GM12875 (cell line): ENCODE measurements around the gene STX1B.

ENCODE experiments used
- H3K4me3 ChIP-seq: one replicate; pipeline ENCODE4 v1.5.1; 2011; ENCODE audit warnings: low read depth, low read length, control low read depth
- TF ChIP-seq, protein P1 (sequence below): IDR thresholded peaks from 2 replicates; pipeline ENCODE4 v1.5.1; 2011; ENCODE audit warnings: low read depth, mild to moderate bottlenecking, control low read depth, inconsistent platforms, low read length, moderate library complexity, borderline replicate concordance; ENCODE audit not compliant: insufficient read depth

Gene STX1B

DNA sequence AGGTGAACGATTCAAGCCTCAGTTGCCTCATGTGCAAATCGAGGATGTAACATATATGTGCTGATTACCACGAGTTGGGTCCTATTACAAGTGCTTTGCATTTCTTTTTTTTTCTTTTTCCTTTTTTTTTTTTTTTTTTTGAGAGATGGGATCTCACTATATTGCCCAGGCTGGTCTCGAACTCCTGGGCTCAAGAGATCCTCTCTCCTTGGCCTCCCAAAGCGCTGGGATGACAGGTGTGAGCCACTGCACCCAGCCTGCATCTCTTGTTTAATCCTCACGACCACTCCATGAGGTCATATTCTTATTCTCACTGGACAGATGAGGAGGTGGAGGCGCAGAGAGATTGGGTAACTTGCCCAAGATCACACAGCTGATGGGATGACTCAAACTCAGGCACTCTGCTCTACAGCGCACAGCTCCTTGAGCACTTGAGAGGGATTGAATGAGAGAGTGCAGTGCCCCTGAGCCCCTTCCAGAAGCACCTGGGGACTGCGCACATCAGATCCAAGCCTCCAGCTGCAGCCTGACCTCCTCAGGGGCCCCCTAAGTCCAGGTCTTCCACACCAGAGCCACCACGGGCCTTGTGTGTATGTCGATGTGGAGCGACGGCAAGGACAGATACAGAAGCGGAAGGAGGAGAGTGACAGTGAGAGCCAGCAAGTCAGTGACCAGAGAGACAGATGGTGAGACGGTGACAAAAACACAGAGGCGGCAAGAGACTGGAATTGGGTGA lies 4.9 kb downstream of the STX1B start:
- no peak overlapping the region for H3K4me3 ChIP-seq
- TF ChIP-seq, protein P1, sequence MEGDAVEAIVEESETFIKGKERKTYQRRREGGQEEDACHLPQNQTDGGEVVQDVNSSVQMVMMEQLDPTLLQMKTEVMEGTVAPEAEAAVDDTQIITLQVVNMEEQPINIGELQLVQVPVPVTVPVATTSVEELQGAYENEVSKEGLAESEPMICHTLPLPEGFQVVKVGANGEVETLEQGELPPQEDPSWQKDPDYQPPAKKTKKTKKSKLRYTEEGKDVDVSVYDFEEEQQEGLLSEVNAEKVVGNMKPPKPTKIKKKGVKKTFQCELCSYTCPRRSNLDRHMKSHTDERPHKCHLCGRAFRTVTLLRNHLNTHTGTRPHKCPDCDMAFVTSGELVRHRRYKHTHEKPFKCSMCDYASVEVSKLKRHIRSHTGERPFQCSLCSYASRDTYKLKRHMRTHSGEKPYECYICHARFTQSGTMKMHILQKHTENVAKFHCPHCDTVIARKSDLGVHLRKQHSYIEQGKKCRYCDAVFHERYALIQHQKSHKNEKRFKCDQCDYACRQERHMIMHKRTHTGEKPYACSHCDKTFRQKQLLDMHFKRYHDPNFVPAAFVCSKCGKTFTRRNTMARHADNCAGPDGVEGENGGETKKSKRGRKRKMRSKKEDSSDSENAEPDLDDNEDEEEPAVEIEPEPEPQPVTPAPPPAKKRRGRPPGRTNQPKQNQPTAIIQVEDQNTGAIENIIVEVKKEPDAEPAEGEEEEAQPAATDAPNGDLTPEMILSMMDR = no peak

DNA sequence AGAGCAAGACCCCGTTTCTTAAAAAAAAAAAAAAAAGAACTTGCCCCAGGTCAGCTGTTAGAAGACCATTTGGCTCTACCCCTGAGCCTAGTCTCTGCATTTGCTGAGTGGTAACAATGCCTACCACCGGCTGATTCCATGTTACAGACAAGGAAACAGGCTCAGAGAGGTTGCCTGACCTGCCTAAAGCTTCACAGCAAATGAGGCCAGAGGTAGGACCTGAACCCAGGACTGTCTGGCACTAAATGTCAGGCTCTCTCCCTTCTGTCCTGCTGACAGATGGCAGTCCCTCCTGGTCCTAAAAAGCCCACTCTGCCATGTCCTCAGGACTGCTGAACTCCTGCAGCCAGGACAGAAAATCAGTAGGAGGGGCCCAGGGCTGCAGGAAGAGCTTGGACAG lies 5.8 kb downstream of the STX1B start:
- TF ChIP-seq, protein P1 = no peak
- no peak overlapping the region for H3K4me3 ChIP-seq

DNA sequence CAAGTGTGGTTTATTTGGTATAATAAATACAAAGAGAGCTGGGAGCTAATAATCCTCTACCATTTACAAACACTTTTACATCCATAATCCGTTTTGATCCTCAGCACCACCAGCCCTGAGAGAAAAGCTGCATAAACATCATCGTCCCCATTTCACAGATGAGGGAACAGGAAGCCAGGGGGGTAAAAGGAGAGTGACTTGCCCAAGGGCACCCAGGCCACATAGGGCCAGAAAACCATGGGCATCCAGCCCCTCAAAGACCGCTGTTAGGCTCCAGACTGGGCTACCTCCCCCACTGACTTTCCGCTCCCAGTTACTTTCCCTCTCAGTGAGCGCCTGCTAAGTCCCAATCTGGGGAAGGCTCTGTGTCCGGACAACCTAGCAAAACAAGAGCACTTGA lies 6.7 kb downstream of the STX1B start:
- H3K4me3 ChIP-seq = no peak overlapping the region
- TF ChIP-seq, protein P1 = no peak

DNA sequence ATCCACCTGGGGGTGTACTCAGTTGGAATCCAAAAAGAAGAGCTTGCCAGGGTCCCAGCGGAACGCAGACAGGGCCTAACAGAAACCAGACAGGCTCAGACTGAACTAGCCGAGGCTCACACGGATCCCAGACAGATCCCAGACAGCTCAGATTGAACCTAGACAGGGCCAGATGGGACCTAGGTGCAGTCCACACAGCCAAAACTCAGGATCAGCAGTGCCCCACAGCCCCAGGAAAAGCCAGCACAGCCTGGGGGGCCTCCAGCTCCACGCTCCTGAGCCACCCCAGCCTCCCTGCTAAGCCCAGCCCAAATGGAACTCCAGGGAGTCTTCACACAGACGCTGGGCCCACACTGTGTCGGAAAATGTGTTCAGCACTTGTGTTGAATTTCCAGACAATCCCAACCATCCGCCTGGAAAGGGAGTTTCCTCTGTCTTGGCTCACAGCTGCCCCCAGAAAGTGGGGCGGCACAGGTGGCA lies 7.5 kb downstream of the STX1B start:
- no peak overlapping the region for H3K4me3 ChIP-seq
- TF ChIP-seq, protein P1 = no peak

DNA sequence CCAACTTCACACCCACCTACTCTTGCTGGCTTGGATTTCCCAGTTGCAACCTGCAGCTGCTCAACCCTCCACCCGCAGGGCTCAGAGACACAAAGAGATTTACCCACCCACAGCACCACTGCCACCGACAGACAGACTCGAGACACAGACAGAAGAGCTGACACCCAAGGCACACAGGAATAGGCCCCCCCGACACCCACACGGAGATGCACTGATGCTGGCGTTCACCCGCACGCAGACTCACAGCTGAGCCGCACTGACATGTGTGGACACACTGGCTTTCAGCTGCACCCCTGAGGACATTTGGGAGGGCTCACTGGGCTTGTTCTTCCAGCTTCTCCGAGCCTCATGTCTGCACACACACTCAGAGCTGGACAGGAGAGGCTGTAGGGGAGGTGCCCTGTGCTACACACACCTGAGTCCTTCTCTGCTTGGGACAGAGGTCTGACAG lies 8.2 kb downstream of the STX1B start:
- TF ChIP-seq, protein P1 = no peak
- H3K4me3 ChIP-seq = no peak overlapping the region

DNA sequence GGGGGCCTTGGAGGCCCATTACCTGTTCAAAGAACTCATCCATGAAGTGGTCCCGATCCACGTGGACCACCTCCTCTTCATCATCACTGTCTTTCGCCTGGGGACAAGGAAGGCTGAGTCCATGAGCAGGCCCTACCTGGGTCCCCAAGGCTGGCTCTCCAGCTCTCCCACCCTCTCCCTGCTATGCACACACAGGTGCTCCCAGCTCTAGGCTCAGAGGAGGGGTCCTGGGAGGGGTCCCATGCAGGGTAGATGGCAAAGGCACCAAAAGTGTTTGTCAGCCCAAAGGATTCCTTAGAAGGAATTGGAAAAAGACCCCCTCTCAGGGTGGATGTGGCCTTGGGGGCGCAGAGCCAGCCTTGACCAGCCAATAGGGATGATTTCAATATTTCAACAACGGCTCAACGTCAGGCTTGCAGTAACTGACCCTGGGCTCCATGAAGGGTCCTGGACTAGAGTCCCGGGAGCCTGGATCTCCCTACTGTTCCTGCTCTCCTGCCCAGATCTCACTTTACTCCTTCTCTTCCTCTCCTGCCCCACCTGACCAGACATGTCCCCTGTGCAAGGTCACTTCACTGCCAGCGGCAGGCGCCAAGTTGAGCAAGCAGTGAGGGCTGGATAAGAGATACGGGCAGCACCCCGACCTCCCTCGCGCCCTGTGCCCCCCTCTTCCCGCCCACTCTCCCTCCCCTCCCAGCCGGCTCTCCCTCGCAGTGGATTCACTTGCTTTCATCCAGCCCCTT lies 8.8 kb downstream of the STX1B start:
- TF ChIP-seq, protein P1 = no peak

More for the DNA sequence above, 8.8 kb downstream of the STX1B start:
- no peak overlapping the region for H3K4me3 ChIP-seq
